BJ (cell line): ENCODE data around the gene EYA4. TPM values are rescaled to one million over a fixed set of nuclear protein-coding genes. Genes with fewer than 3 reads are reported as not detected.

Source experiments
- CTCF ChIA-PET: fragments of 350-600 bp; formaldehyde crosslinking; extraction: SDS; loops from one replicate; lab custom pipeline; 2021; ENCODE audit warnings: antibody characterized with exemption, inconsistent platforms; lab: Yijun Ruan, JAX
- POLR2A ChIA-PET: fragments of 300-600 bp; sonication (Branson Sonifier 250); formaldehyde crosslinking; extraction: SDS; loops from one replicate; lab custom pipeline; 2021; ENCODE audit warnings: antibody characterized with exemption; lab: Charles Lee
- DNase-seq: peaks from one replicate; pipeline ENCODE4 v3.0.0-alpha.2; 2011; ENCODE audit warnings: low read depth
- H3K27me3 ChIP-seq: 2 replicates; pipeline ENCODE4 v1.6.0; 2011; ENCODE audit warnings: low read length; ENCODE audit not compliant: control insufficient read depth, insufficient read depth
- H3K36me3 ChIP-seq: 2 replicates; pipeline ENCODE4 v1.5.1; 2011; ENCODE audit warnings: low read length; ENCODE audit not compliant: control insufficient read depth, insufficient read depth
- H3K4me3 ChIP-seq: 2 replicates; pipeline ENCODE4 v1.5.1; 2011; ENCODE audit warnings: low read depth, mild to moderate bottlenecking, control low read depth, low read length
- polyA plus RNA-seq: library from polyadenylated mRNA; depleted of rRNA; stranded (reverse); fragments of >200 nt; gene quantifications from 2 replicates; pipeline ENCODE4 v1.2.3, GENCODE V29; 2011
- TF ChIP-seq, protein P1 (sequence below): IDR thresholded peaks from 2 replicates; pipeline ENCODE4 v1.5.1; 2011; ENCODE audit warnings: low read depth, mild to moderate bottlenecking, control low read depth, inconsistent platforms, low read length, moderate library complexity; ENCODE audit not compliant: insufficient read depth

EYA4 gene
- polyA plus RNA-seq, 1 experiment, result 0.32 TPM

DNA sequence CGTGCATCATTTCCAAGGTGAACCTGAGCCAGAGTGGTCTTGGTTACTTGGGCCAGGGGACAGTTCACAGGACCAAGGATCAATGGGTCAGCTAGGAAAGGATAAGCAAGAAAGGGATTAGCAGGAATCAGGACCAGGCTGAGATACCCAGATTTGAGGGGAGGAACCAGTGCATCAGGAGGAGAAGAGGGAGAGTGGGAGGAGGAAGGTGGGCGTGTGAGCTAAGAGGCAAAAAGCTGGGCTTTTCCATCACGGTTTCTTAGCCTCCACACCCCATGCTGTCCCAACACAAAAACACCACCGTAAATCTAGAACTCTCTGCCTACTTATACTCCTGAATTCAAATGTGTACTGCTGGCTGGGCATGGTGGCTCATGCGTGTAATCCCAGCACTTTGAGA, 27.5 kb downstream of the EYA4 start:
- POLR2A ChIA-PET, result no interaction called here
- TF ChIP-seq, protein P1, sequence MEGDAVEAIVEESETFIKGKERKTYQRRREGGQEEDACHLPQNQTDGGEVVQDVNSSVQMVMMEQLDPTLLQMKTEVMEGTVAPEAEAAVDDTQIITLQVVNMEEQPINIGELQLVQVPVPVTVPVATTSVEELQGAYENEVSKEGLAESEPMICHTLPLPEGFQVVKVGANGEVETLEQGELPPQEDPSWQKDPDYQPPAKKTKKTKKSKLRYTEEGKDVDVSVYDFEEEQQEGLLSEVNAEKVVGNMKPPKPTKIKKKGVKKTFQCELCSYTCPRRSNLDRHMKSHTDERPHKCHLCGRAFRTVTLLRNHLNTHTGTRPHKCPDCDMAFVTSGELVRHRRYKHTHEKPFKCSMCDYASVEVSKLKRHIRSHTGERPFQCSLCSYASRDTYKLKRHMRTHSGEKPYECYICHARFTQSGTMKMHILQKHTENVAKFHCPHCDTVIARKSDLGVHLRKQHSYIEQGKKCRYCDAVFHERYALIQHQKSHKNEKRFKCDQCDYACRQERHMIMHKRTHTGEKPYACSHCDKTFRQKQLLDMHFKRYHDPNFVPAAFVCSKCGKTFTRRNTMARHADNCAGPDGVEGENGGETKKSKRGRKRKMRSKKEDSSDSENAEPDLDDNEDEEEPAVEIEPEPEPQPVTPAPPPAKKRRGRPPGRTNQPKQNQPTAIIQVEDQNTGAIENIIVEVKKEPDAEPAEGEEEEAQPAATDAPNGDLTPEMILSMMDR, result no peak
- H3K4me3 ChIP-seq, result no peak overlapping the region
- DNase-seq, result no peak
- H3K27me3 ChIP-seq, result no peaks in the 10 kb centered on the region
- no peaks in the 10 kb centered on the region for H3K36me3 ChIP-seq
- CTCF ChIA-PET, result no interaction called here

DNA sequence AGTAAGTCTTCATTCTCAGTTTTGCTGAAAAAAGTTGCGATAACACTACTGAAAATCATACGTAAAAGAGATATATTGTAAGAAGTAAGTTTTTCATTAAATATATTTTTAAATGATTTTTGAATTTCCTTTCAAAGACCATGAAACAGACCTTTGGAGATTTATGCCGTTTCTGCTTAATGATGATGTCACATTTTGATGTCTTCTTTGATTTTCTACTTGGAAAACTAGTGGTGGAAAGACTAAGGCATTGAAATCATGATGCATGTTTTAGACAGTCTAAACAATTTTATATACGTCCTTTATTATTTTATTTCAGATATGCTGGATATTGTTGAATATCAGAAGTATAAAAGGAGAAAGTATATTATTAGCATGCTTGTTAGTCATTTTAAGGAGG, 33.7 kb downstream of the EYA4 start:
- H3K4me3 ChIP-seq, result no peak overlapping the region
- TF ChIP-seq, protein P1, result no peak
- no peaks in the 10 kb centered on the region for H3K36me3 ChIP-seq
- ChIA-PET CTCF (interaction anchor here (0.6 kb wide), 1 partner anchor 210 kb away, joined by 5 read pairs; no protein-coding TSS in a partner anchor), POLR2A (no interaction called here)
- no peak for DNase-seq
- no peaks in the 10 kb centered on the region for H3K27me3 ChIP-seq

DNA sequence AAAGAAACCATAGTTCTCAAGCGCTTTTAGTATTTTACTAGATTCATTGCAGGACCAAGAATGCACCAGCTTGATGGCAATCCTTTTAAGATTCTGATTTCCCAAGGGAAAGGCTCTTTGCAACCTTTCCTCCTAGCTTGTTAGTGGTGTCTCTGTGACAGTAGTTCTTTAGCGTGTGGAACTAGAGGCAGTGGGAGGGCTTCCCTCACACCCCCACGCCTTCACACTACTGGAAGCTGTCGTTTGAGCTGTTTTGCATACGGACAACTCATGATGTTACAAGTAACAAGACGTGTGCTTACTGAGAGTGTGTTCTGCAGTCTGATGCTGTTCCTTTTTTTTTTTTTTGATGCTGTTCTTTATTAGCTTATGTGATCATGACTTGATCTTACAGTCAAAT, 34.1 kb downstream of the EYA4 start:
- POLR2A ChIA-PET, result no interaction called here
- TF ChIP-seq, protein P1, result no peak
- Histone ChIP-seq H3K36me3 (no peaks in the 10 kb centered on the region), H3K27me3 (no peaks in the 10 kb centered on the region), H3K4me3 (no peak overlapping the region)
- no peak for DNase-seq
- CTCF ChIA-PET, result interaction anchor here (0.6 kb wide), 1 partner anchor 210 kb away, joined by 5 read pairs; no protein-coding TSS in a partner anchor

DNA sequence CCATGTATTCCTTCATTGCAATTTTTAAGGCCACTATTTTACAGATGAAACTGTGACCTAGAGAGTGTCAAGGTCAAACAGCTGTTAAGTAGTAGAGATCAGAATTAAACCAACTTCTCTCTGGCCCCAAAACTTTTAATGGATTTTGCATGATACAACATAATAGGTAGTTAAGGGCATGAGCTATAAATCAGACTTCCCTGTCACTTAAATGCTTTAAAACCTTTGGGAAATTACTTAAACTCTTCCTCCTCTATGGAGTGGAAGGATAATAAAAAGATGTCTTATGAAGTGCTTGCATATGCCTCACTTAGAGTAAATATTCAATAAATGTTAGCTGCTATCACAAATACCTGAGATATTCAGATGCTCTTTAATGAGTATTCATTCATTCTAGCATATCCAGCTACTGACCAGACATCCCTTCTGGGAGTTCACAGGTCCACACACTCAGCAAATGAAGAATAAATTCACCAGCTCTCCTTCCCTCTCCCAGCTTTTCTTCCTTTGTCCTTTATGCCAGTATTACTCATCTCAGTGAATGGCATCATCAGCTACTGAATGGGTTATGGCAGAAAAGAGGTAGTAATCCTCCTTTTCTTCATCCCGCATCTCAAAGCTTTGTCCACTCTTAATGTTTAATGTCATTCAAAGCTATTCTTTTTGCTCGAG, 36.2 kb downstream of the EYA4 start:
- CTCF ChIA-PET, result interaction anchor here (0.8 kb wide), 1 partner anchor 19 kb away, joined by 4 read pairs; no protein-coding TSS in a partner anchor
- no peaks in the 10 kb centered on the region for H3K36me3 ChIP-seq
- DNase-seq, result no peak
- no peaks in the 10 kb centered on the region for H3K27me3 ChIP-seq
- H3K4me3 ChIP-seq, result no peak overlapping the region
- POLR2A ChIA-PET, result no interaction called here
- TF ChIP-seq, protein P1, result no peak

DNA sequence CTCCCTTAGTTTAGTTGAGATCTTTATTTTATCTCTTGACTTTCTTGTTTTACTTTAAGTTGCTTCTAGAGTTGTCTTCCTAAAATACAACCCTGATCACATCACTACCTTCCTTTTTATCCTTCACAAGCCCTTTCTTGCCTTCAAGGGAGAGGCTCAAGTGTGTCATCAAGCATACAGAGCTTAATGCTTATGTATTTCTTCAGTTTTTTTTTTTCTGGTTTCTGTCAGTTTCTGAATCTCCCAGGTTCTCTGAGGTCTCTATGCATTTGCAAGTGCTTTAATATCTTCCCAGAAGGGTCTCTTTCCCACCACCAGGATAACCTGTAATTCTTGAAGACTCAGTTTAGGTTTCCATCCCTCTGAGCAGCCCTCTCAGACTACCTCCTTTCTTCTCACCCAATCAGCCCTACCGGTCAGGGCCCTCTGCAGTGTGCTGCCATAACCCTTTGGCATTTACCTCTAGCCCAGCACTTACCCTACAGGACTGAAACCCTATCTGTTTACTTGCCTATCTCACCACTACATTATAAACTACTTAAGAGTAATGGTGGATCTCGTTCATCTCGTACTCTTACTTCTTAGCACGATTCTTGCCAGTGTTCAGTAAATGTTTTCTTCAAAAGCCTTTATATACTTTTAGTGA, 36.9 kb downstream of the EYA4 start:
- TF ChIP-seq, protein P1, result no peak
- DNase-seq, result no peak
- no peaks in the 10 kb centered on the region for H3K36me3 ChIP-seq
- ChIA-PET CTCF (interaction anchor here (0.8 kb wide), 1 partner anchor 20 kb away, joined by 4 read pairs; no protein-coding TSS in a partner anchor), POLR2A (no interaction called here)
- H3K4me3 ChIP-seq, result no peak overlapping the region
- no peaks in the 10 kb centered on the region for H3K27me3 ChIP-seq
